Measurements from ENCODE around the gene NR2C2. TPM values are rescaled to one million over a fixed set of nuclear protein-coding genes. Genes with fewer than 3 reads are reported as not detected.

The NR2C2 gene
- polyA plus RNA-seq, 1 donor (not counting 4 experiments of a cell fraction or from before 2014, with no cell fraction given) = 9.4 TPM

- Histone ChIP-seq H3K9ac (ENCODE audit: control insufficient read depth, extremely low read depth, insufficient read depth, low read length) (no peak overlapping the region), H3K4me1 (ENCODE audit: control insufficient read depth, extremely low read depth, insufficient read depth, low read length) (no peaks in the 10 kb centered on the region), H3K9me1 (ENCODE audit: control insufficient read depth, extremely low read depth, insufficient read depth, low read length) (no peaks in the 10 kb centered on the region), H3K4me2 (ENCODE audit: control insufficient read depth, extremely low read depth, insufficient read depth, low read depth, low read length) (no peak overlapping the region), H2AFZ (ENCODE audit: control insufficient read depth, low read length) (no peak overlapping the region), H3K9me3 (ENCODE audit: control insufficient read depth, low read depth, low read length) (no peaks in the 10 kb centered on the region), H3K4me3 (ENCODE audit: control insufficient read depth in 2 of 3, extremely low read depth in 1 of 3, insufficient read depth in 2 of 3, low read depth in 1 of 3, low read length in 3 of 3) (no peak overlapping the region), H4K20me1 (ENCODE audit: control insufficient read depth, extremely low read depth, insufficient read depth, low read length) (no peaks in the 10 kb centered on the region), H3K79me2 (ENCODE audit: control insufficient read depth, insufficient read depth, low read length) (no peaks in the 10 kb centered on the region), H3K27ac (ENCODE audit: control insufficient read depth, insufficient read depth, low read length) (no peak overlapping the region), H3K36me3 (ENCODE audit: control insufficient read depth in 2 of 2, extremely low read depth in 1 of 2, insufficient read depth in 2 of 2, low read length in 2 of 2) (no peaks in the 10 kb centered on the region), H3K27me3 (ENCODE audit: control insufficient read depth, extremely low read depth, insufficient read depth, low read length) (peaks cover 17% of the 10 kb centered on the region)
- TF ChIP-seq EZH2 (IDR thresholded peaks at IDR 0.05; ENCODE audit: low read length) (no peak), CTCF (optimal IDR thresholded peaks at IDR 0.05 in 1 of 3, IDR thresholded peaks at IDR 0.05 in 1 of 3, conservative IDR thresholded peaks at IDR 0.05 in 1 of 3; ENCODE audit: extremely low read depth in 1 of 3, insufficient read depth in 2 of 3, low read length in 3 of 3) (no peak)
- dilution Hi-C loops (cut with MboI; ENCODE audit: extremely low pct_ligation_motif_present, low sequenced_read_pairs) = no loop called here
- FAIRE-seq (no peak), DNase-seq (ENCODE audit: low read depth, low spot score) (no peak)
Measured at GRCh38 chr3:14906355-14906971, 40.9 kb upstream of the NR2C2 start.

- H3K4me2 ChIP-seq (ENCODE audit: control insufficient read depth, extremely low read depth, insufficient read depth, low read depth, low read length) = no peak overlapping the region
- H3K4me1 ChIP-seq (ENCODE audit: control insufficient read depth, extremely low read depth, insufficient read depth, low read length) = no peaks in the 10 kb centered on the region
- dilution Hi-C loops (cut with MboI; ENCODE audit: extremely low pct_ligation_motif_present, low sequenced_read_pairs) = no loop called here
- no peak overlapping the region for H3K27ac ChIP-seq (ENCODE audit: control insufficient read depth, insufficient read depth, low read length)
- peaks cover 19% of the 10 kb centered on the region for H3K27me3 ChIP-seq (ENCODE audit: control insufficient read depth, extremely low read depth, insufficient read depth, low read length)
- no peaks in the 10 kb centered on the region for H3K9me1 ChIP-seq (ENCODE audit: control insufficient read depth, extremely low read depth, insufficient read depth, low read length)
- no peak overlapping the region for H2AFZ ChIP-seq (ENCODE audit: control insufficient read depth, low read length)
- FAIRE-seq = no peak
- no peak overlapping the region for H3K4me3 ChIP-seq (ENCODE audit: control insufficient read depth in 2 of 3, extremely low read depth in 1 of 3, insufficient read depth in 2 of 3, low read depth in 1 of 3, low read length in 3 of 3)
- no peak for TF ChIP-seq CTCF (optimal IDR thresholded peaks at IDR 0.05 in 1 of 3, IDR thresholded peaks at IDR 0.05 in 1 of 3, conservative IDR thresholded peaks at IDR 0.05 in 1 of 3; ENCODE audit: extremely low read depth in 1 of 3, insufficient read depth in 2 of 3, low read length in 3 of 3)
- no peak for TF ChIP-seq EZH2 (IDR thresholded peaks at IDR 0.05; ENCODE audit: low read length)
- no peaks in the 10 kb centered on the region for H3K9me3 ChIP-seq (ENCODE audit: control insufficient read depth, low read depth, low read length)
- H3K9ac ChIP-seq (ENCODE audit: control insufficient read depth, extremely low read depth, insufficient read depth, low read length) = no peak overlapping the region
- no peaks in the 10 kb centered on the region for H3K79me2 ChIP-seq (ENCODE audit: control insufficient read depth, insufficient read depth, low read length)
- no peak for DNase-seq (ENCODE audit: low read depth, low spot score)
- no peaks in the 10 kb centered on the region for H3K36me3 ChIP-seq (ENCODE audit: control insufficient read depth in 2 of 2, extremely low read depth in 1 of 2, insufficient read depth in 2 of 2, low read length in 2 of 2)
- no peaks in the 10 kb centered on the region for H4K20me1 ChIP-seq (ENCODE audit: control insufficient read depth, extremely low read depth, insufficient read depth, low read length)
Measured at GRCh38 chr3:14907043-14907966, 40.1 kb upstream of the NR2C2 start.

Measured in keratinocyte (primary cell).